BLaER1 (cell line): Measurements from ENCODE around the gene COL16A1.

Experiments used
- H3K27ac ChIP-seq: shearing (Covaris generic); formaldehyde crosslinking; 2 replicates; pipeline ENCODE4 v1.8.1; 2022
- H3K27me3 ChIP-seq: shearing (Covaris generic); formaldehyde crosslinking; 2 replicates; pipeline ENCODE4 v1.8.1; 2022
- H3K36me3 ChIP-seq: shearing (Covaris generic); formaldehyde crosslinking; 2 replicates; pipeline ENCODE4 v1.8.1; 2022
- H3K4me1 ChIP-seq: shearing (Covaris generic); formaldehyde crosslinking; 2 replicates; pipeline ENCODE4 v1.8.1; 2022
- H3K4me2 ChIP-seq: shearing (Covaris generic); formaldehyde crosslinking; 2 replicates; pipeline ENCODE4 v1.8.1; 2022
- H3K4me3 ChIP-seq: shearing (Covaris generic); formaldehyde crosslinking; 2 replicates; pipeline ENCODE4 v1.8.1; 2022
- H3K9ac ChIP-seq: shearing (Covaris generic); formaldehyde crosslinking; 2 replicates; pipeline ENCODE4 v1.8.1; 2022
- H3K9me3 ChIP-seq: shearing (Covaris generic); formaldehyde crosslinking; 2 replicates; pipeline ENCODE4 v1.8.1; 2022
- H4K20me1 ChIP-seq: shearing (Covaris generic); formaldehyde crosslinking; 2 replicates; pipeline ENCODE4 v1.8.1; 2022
- Cebpa-rat ChIP-seq: shearing (Covaris generic); IDR thresholded peaks from 2 replicates; pipeline ENCODE4 v1.8.1; 2022

Gene COL16A1

GRCh38 chr1:31615414-31615813 lies 88.4 kb downstream of the COL16A1 start:
- no peaks in the 10 kb centered on the region for H4K20me1 ChIP-seq
- no peak overlapping the region for H3K9ac ChIP-seq
- H3K9me3 ChIP-seq = no peaks in the 10 kb centered on the region
- no peak overlapping the region for H3K4me3 ChIP-seq
- H3K4me2 ChIP-seq = no peak overlapping the region; the same call in 1 of the 2 replicates
- no peaks in the 10 kb centered on the region for H3K36me3 ChIP-seq
- peaks cover 54% of the 10 kb centered on the region for H3K4me1 ChIP-seq
- H3K27me3 ChIP-seq = peaks cover 8% of the 10 kb centered on the region; the same call in 1 of the 2 replicates
- no peak for TF ChIP-seq Cebpa-rat
- no peak overlapping the region for H3K27ac ChIP-seq

- peak overlapping the region; percentile 39; the same call in 1 of the 2 replicates for H3K27ac ChIP-seq
- no peak overlapping the region for H3K4me3 ChIP-seq
- peaks cover 8% of the 10 kb centered on the region; the same call in 1 of the 2 replicates for H3K27me3 ChIP-seq
- H3K36me3 ChIP-seq = no peaks in the 10 kb centered on the region
- peak overlapping the region; percentile 39 for H3K4me2 ChIP-seq
- H3K9ac ChIP-seq = no peak overlapping the region
- no peaks in the 10 kb centered on the region for H3K9me3 ChIP-seq
- no peaks in the 10 kb centered on the region for H4K20me1 ChIP-seq
- no peak for TF ChIP-seq Cebpa-rat
- H3K4me1 ChIP-seq = peaks cover 45% of the 10 kb centered on the region
These were observed 89.3 kb downstream of the COL16A1 start for GRCh38 chr1:31614414-31615005.

- Histone ChIP-seq H3K4me1 (peaks cover 24% of the 10 kb centered on the region), H3K9ac (no peak overlapping the region), H3K27me3 (no peaks in the 10 kb centered on the region), H3K9me3 (no peaks in the 10 kb centered on the region), H3K36me3 (no peaks in the 10 kb centered on the region), H3K4me3 (no peak overlapping the region), H3K4me2 (no peak overlapping the region), H3K27ac (no peak overlapping the region), H4K20me1 (no peaks in the 10 kb centered on the region)
- no peak for TF ChIP-seq Cebpa-rat
These were observed 94.2 kb downstream of the COL16A1 start for GRCh38 chr1:31609514-31610118.

- H3K27me3 ChIP-seq = no peaks in the 10 kb centered on the region
- no peaks in the 10 kb centered on the region for H3K36me3 ChIP-seq
- peaks cover 9% of the 10 kb centered on the region; the same call in 1 of the 2 replicates for H3K4me1 ChIP-seq
- no peak overlapping the region for H3K9ac ChIP-seq
- no peaks in the 10 kb centered on the region for H3K9me3 ChIP-seq
- no peak overlapping the region for H3K4me2 ChIP-seq
- TF ChIP-seq Cebpa-rat = no peak
- H4K20me1 ChIP-seq = no peaks in the 10 kb centered on the region
- H3K27ac ChIP-seq = no peak overlapping the region
- H3K4me3 ChIP-seq = no peak overlapping the region
These were observed 96.5 kb downstream of the COL16A1 start for GRCh38 chr1:31607360-31607759.

- peaks cover 15% of the 10 kb centered on the region for H3K4me1 ChIP-seq
- H3K9ac ChIP-seq = no peak overlapping the region
- 0 out of 2 replicates have a peak overlapping the region, but pooled peaks have one; percentile 7 for H3K27ac ChIP-seq
- 0 out of 2 replicates have a peak overlapping the region, but pooled peaks have one; percentile 14 for H3K4me2 ChIP-seq
- no peaks in the 10 kb centered on the region for H3K27me3 ChIP-seq
- no peak for TF ChIP-seq Cebpa-rat
- no peaks in the 10 kb centered on the region for H3K36me3 ChIP-seq
- no peak overlapping the region for H3K4me3 ChIP-seq
- H3K9me3 ChIP-seq = no peaks in the 10 kb centered on the region
- no peaks in the 10 kb centered on the region for H4K20me1 ChIP-seq
These were observed 97.8 kb downstream of the COL16A1 start for GRCh38 chr1:31605908-31606427.
